Activated T-cell treated with anti-CD3 and anti-CD28 coated beads, Interleukin-2, amount 50 U/mL, for 4 hours (primary cell): ENCODE data around the gene FAM217A. TPM values are rescaled to one million over a fixed set of nuclear protein-coding genes. Genes with fewer than 3 reads are reported as not detected.
"Not testable (repeated sequence)": the region's sequence is repeated elsewhere in the genome, so short reads cannot be mapped to it uniquely, and the experiment has no call there.

Experiments used
- ATAC-seq, 2 donors: fragments of 200-7000 bp; cut with Tn5 transposase; one replicate each; pipeline ENCODE4 v1.10.0; 2021
- DNase-seq: peaks from one replicate; pipeline ENCODE4 v3.0.0-alpha.2; 2020
- H3K27me3 Mint-ChIP-seq: one replicate; pipeline ENCODE4 v1.8.0; 2021; ENCODE audit warnings: low read depth, mixed read lengths
- H3K36me3 Mint-ChIP-seq: one replicate; pipeline ENCODE4 v1.8.0; 2022; ENCODE audit warnings: mixed read lengths; ENCODE audit not compliant: insufficient read depth
- H3K4me1 Mint-ChIP-seq: one replicate; pipeline ENCODE4 v1.8.0; 2021; ENCODE audit warnings: low read depth, mixed read lengths
- H3K4me3 Mint-ChIP-seq: one replicate; pipeline ENCODE4 v1.8.0; 2021; ENCODE audit warnings: mild to moderate bottlenecking, moderate library complexity, mixed read lengths
- H3K9me3 Mint-ChIP-seq: one replicate; pipeline ENCODE4 v1.8.0; 2021; ENCODE audit warnings: mixed read lengths
- total RNA-seq, 3 donors: library from RNA; stranded (reverse); gene quantifications; one replicate each; pipeline ENCODE4 v1.2.1, GENCODE V29; 2021

The FAM217A gene
- total RNA-seq, 3 donors from 2014 or later, result not detected

DNA sequence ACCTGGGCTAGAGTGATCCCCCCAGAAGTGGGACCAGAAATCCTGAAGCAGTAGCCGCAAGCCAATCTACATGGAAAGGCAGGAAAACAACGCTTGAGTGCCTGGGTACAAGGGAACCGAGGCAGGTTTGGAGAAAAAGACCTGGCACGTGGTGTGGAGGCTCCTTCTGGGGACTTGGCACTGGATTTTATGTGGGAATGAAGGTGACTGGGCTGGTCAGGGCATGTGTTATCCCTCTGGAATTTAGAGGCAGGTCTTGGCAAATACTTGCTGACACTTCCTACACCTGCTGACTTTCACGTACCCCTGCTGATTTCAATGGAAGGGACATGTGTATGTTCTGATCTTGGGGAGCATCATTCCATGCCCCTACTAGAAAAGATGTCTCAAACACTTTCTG is 25.0 kb upstream of the FAM217A start:
- Mint-ChIP-seq H3K4me3 (no peak overlapping the region), H3K9me3 (no peaks in the 10 kb centered on the region), H3K36me3 (no peaks in the 10 kb centered on the region), H3K27me3 (peaks cover 2% of the 10 kb centered on the region), H3K4me1 (no peaks in the 10 kb centered on the region)
- DNase-seq, result no peak
- no peak for ATAC-seq

DNA sequence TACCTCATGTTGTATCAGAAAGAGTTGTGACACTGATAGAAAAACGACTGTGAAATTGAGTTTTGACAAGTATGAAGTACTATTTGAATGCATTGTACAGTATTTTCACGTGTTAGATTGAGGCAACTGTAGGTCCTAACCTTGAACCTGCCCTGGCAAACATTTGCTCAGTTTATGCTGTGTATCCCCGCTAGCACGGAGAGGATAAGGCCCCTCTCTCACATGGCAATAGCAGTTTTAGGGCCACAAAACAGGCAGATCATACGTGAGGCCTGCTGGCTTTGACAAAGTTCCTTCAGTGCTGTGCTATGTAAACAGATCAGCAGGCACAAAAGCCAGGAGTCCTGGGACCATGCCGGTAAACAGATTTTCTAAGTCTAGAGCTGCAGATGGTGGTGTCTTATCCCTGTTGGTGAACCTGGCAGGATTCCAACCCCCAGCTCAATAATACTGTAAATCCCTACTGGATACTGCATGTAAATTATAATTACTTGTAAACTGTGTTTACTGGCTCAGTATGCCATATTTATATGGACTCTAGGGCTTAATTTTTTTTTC is 23.8 kb upstream of the FAM217A start:
- Mint-ChIP-seq H3K4me3 (no peak overlapping the region), H3K36me3 (no peaks in the 10 kb centered on the region), H3K4me1 (no peaks in the 10 kb centered on the region), H3K27me3 (peaks cover 2% of the 10 kb centered on the region), H3K9me3 (no peaks in the 10 kb centered on the region)
- no peak for ATAC-seq
- no peak for DNase-seq

GRCh38 chr6:4101298-4101697 is 22.4 kb upstream of the FAM217A start:
- Mint-ChIP-seq H3K4me3 (no peak overlapping the region), H3K9me3 (no peaks in the 10 kb centered on the region), H3K27me3 (peaks cover 2% of the 10 kb centered on the region), H3K36me3 (no peaks in the 10 kb centered on the region), H3K4me1 (no peaks in the 10 kb centered on the region)
- ATAC-seq (no peak), DNase-seq (no peak)

- Mint-ChIP-seq H3K4me3 (no peak overlapping the region), H3K36me3 (no peaks in the 10 kb centered on the region), H3K27me3 (peaks cover 2% of the 10 kb centered on the region), H3K9me3 (no peaks in the 10 kb centered on the region), H3K4me1 (no peaks in the 10 kb centered on the region)
- DNase-seq (no peak), ATAC-seq (no peak)
Observed at GRCh38 chr6:4100655-4101054, 21.7 kb upstream of the FAM217A start.

GRCh38 chr6:4093288-4093687 is 14.4 kb upstream of the FAM217A start:
- Mint-ChIP-seq H3K36me3 (no peaks in the 10 kb centered on the region), H3K9me3 (no peaks in the 10 kb centered on the region), H3K27me3 (no peaks in the 10 kb centered on the region), H3K4me3 (no peak overlapping the region), H3K4me1 (no peaks in the 10 kb centered on the region)
- DNase-seq, result no peak
- ATAC-seq, result no peak

DNA sequence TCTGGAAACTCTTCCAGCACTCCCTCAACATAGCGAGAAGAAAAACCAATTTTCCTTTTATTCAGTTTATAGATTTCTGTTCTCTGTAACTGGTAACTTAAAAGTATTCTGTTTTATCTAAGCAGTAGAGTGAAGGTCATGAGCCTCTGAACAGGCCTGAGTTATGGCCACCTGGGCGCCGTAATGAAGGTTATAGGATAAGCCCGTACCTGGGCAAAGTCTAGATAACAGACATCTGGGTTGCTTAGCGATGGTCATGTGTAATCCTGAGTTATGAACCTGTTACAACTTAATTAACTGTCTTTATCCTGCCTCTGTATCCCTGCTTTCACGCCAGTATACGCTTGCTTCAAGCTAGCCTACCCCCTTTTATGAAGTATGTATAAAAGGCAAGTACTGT is 13.0 kb upstream of the FAM217A start:
- H3K9me3 Mint-ChIP-seq, result no peaks in the 10 kb centered on the region

DNA sequence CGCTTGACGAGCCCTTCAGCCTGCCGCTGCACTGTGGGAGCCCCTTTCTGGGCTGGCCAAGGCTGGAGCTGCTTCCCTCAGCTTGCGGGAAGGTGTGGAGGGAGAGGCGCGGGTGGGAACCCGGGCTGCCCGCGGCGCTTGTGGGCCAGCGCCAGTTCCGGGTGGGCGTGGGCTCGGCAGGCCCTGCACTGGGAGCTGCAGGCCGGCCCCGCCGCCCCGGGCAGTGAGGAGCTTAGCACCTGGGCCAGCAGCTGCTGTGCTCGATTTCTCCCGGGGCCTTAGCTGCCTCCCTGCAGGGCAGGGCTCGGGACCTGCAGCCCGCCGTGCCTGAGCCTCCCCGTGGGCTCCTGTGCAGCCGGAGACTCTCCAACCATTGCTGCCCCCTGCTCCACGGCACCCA is 11.1 kb upstream of the FAM217A start:
- H3K4me1 Mint-ChIP-seq, H3K36me3 Mint-ChIP-seq, H3K4me3 Mint-ChIP-seq, H3K27me3 Mint-ChIP-seq, ATAC-seq, DNase-seq, H3K9me3 Mint-ChIP-seq: not testable (repeated sequence)

More for the DNA sequence above, 13.0 kb upstream of the FAM217A start:
- no peak for DNase-seq
- ATAC-seq, result no peak
- Mint-ChIP-seq H3K27me3 (no peaks in the 10 kb centered on the region), H3K4me1 (no peaks in the 10 kb centered on the region), H3K4me3 (no peak overlapping the region), H3K36me3 (no peaks in the 10 kb centered on the region)

DNA sequence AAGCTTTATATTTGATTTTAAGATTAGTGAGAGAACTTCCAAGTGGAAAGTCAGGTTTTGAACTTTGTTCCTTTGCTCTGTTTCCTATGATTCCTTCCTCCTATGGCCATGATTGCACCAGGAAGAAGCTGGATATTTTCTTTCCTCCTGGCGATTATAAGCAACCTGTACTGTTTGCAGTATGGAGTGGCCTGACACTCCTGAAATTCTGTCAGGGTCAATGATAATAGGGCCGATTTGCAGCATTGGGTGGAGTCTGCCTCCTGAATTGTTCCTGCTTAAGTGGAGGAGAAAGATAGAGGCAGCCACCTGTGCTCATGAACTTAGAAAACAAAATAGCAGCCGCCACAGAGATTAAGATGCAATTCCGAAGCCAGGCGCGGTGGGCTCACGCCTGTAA is 9.8 kb upstream of the FAM217A start:
- H3K4me1 Mint-ChIP-seq, result no peaks in the 10 kb centered on the region

DNA sequence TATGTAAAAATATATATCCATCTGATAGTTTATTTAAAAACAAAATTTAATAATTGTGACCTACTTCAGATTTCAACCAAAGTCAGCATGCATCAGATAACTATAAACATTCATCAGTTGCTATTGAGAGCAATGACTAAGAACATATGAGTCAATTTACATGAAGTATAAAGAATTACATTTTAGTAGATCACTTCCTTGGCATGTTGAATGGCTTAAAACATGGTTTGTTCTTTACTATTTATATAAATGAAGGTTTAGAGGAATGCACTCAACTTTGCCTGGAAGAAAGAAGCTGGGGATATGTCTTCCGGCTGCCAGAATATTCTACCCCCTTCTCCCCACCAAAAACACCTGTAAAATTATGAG is 6.4 kb upstream of the FAM217A start:
- no peak for ATAC-seq
- Mint-ChIP-seq H3K9me3 (no peaks in the 10 kb centered on the region), H3K4me3 (no peak overlapping the region), H3K36me3 (no peaks in the 10 kb centered on the region), H3K4me1 (no peaks in the 10 kb centered on the region), H3K27me3 (no peaks in the 10 kb centered on the region)
- no peak for DNase-seq

More for the DNA sequence above, 9.8 kb upstream of the FAM217A start:
- Mint-ChIP-seq H3K9me3 (no peaks in the 10 kb centered on the region), H3K27me3 (no peaks in the 10 kb centered on the region), H3K36me3 (no peaks in the 10 kb centered on the region), H3K4me3 (no peak overlapping the region)
- ATAC-seq (no peak), DNase-seq (no peak)

DNA sequence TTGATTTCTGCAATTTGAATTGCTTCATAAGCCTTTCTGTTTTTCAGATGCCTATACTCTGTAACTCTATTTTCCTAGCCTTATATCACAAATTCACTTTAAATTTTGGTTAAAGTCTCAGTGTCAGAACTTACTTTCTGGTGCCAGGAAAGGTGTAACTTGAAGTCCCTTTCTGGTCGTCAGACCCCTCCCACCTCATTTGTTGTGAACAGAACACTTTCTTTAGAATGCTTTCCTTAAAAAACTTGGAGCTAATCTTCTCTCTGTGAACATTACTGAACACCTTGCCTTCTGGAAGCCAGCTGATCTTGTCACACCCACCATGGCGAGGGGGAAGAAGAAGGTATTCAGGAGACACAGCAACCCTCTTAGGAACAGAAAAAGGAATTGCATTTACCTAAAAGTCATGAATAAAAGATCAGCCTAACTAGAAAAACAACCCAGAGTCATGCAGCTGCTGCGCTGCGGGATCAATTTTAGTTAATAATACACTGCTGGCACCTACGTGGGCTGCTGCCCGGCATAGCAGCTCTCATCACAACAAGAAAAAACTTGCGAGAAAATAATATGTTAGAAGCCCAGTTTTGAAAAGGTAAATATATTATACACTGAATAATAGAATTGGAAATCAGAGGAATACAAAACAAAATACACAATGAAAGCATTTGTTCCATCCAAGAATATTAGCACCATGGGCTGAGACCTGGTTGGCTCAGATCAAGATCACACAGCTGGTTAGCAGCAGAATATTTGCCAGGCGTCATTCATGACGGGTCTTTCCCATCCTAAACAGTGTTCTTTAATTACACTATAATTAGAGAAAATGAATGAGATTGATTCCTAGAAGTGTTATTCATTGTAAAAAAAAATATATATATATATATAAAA is 5.8 kb upstream of the FAM217A start:
- DNase-seq (no peak), ATAC-seq (no peak)
- Mint-ChIP-seq H3K9me3 (no peaks in the 10 kb centered on the region), H3K4me3 (no peak overlapping the region), H3K27me3 (peaks cover 3% of the 10 kb centered on the region), H3K4me1 (no peaks in the 10 kb centered on the region), H3K36me3 (no peaks in the 10 kb centered on the region)

DNA sequence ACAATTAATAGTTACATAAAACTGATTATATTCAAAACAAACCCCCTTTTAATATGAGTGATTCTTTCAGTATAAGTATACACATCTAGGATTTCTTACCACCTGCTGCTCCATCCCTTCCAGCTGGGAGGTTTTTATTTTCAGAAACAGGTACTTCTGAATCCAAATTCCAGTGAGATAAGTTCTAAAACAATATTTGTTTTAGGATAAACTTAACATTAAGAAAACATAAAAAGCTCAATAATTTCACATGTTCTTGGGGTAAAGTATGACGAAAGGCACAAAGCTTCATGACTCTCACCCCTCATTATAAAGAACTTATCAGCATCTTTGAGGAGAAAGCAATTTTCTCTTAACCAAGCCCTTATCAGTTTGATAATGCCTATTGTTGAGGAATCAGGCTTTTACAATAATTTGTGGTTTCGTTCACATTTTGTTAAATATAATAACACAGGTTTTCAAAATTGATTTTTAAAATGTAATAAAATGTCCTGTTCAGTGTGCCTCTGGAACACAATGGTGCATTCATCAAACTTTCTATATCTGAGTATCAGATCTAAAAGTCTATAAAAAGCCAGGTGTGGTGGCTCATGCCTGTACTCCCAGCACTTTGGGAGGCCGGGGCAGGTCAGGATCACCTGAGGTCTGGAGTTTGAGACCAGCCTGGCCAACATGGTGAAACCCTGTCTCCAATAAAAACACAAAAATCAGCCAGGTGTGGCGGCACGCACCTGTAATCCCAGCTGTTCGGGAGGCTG is 4.3 kb downstream of the FAM217A start:
- ATAC-seq (no peak), DNase-seq (no peak)
- H3K4me3 Mint-ChIP-seq, result no peak overlapping the region
- H3K4me1 Mint-ChIP-seq, result no peaks in the 10 kb centered on the region
- H3K27me3 Mint-ChIP-seq, result peaks cover 16% of the 10 kb centered on the region
- H3K36me3 Mint-ChIP-seq, result no peaks in the 10 kb centered on the region
- no peaks in the 10 kb centered on the region for H3K9me3 Mint-ChIP-seq

GRCh38 chr6:4071330-4071729 is 7.6 kb downstream of the FAM217A start:
- Mint-ChIP-seq H3K27me3 (no peaks in the 10 kb centered on the region), H3K4me3 (no peak overlapping the region), H3K36me3 (no peaks in the 10 kb centered on the region), H3K9me3 (no peaks in the 10 kb centered on the region), H3K4me1 (no peaks in the 10 kb centered on the region)
- ATAC-seq (no peak), DNase-seq (no peak)

GRCh38 chr6:4069199-4069598 is 9.7 kb downstream of the FAM217A start:
- ATAC-seq, result no peak
- Mint-ChIP-seq H3K4me3 (no peak overlapping the region), H3K9me3 (no peaks in the 10 kb centered on the region), H3K27me3 (no peaks in the 10 kb centered on the region), H3K36me3 (peaks cover 4% of the 10 kb centered on the region), H3K4me1 (no peaks in the 10 kb centered on the region)
- no peak for DNase-seq

GRCh38 chr6:4067673-4068072 is 11.3 kb downstream of the FAM217A start:
- H3K9me3 Mint-ChIP-seq, result no peaks in the 10 kb centered on the region
- H3K27me3 Mint-ChIP-seq, result no peaks in the 10 kb centered on the region
- H3K4me1 Mint-ChIP-seq, result no peaks in the 10 kb centered on the region
- no peak overlapping the region for H3K4me3 Mint-ChIP-seq
- DNase-seq, result no peak
- ATAC-seq, result no peak
- peaks cover 13% of the 10 kb centered on the region for H3K36me3 Mint-ChIP-seq
